GM06990 (cell line): ENCODE data around the gene SLC29A3.

Experiments
- DNase-seq: peaks from one replicate; pipeline ENCODE4 v3.0.0-alpha.2; 2011; ENCODE audit not compliant: insufficient read length; ENCODE audit errors: extremely low read depth
- H3K27me3 ChIP-seq: replicated peaks from 2 replicates; pipeline ENCODE4 v1.6.0; 2011; ENCODE audit warnings: low read length; ENCODE audit not compliant: control insufficient read depth, insufficient read depth
- H3K36me3 ChIP-seq: 2 replicates; pipeline ENCODE4 v1.5.1; 2011; ENCODE audit warnings: low read length; ENCODE audit not compliant: control insufficient read depth, insufficient read depth
- H3K4me3 ChIP-seq: replicated peaks from 2 replicates; pipeline ENCODE4 v1.5.1; 2011; ENCODE audit warnings: low read depth, mild to moderate bottlenecking, control low read depth, low read length
- CTCF ChIP-seq: IDR thresholded peaks from 2 replicates; pipeline ENCODE4 v1.5.1; 2011; ENCODE audit warnings: low read length, control low read depth, mild to moderate bottlenecking, inconsistent platforms; ENCODE audit not compliant: insufficient read depth, poor library complexity, severe bottlenecking

SLC29A3 gene

GRCh38 chr10:71382028-71382427 lies 63.0 kb downstream of the SLC29A3 start:
- no peak for TF ChIP-seq CTCF
- Histone ChIP-seq H3K4me3 (no peak overlapping the region), H3K27me3 (no peaks in the 10 kb centered on the region), H3K36me3 (no peaks in the 10 kb centered on the region)
- DNase-seq = no peak

GRCh38 chr10:71382757-71383156 lies 63.7 kb downstream of the SLC29A3 start:
- H3K27me3 ChIP-seq = no peaks in the 10 kb centered on the region
- no peak for TF ChIP-seq CTCF
- no peak overlapping the region for H3K4me3 ChIP-seq
- no peaks in the 10 kb centered on the region for H3K36me3 ChIP-seq
- DNase-seq = no peak

GRCh38 chr10:71383972-71384687 lies 65.1 kb downstream of the SLC29A3 start:
- DNase-seq = peak; percentile 72
- H3K27me3 ChIP-seq = no peaks in the 10 kb centered on the region; the same call in 1 of the 2 replicates
- no peak overlapping the region for H3K4me3 ChIP-seq
- H3K36me3 ChIP-seq = no peaks in the 10 kb centered on the region
- peak; percentile 98 for TF ChIP-seq CTCF

GRCh38 chr10:71388171-71388570 lies 69.1 kb downstream of the SLC29A3 start:
- no peak overlapping the region for H3K4me3 ChIP-seq
- H3K36me3 ChIP-seq = no peaks in the 10 kb centered on the region
- DNase-seq = no peak
- H3K27me3 ChIP-seq = peaks cover 3% of the 10 kb centered on the region
- TF ChIP-seq CTCF = no peak

GRCh38 chr10:71388583-71389310 lies 69.7 kb downstream of the SLC29A3 start:
- TF ChIP-seq CTCF = no peak
- peaks cover 3% of the 10 kb centered on the region for H3K27me3 ChIP-seq
- H3K36me3 ChIP-seq = no peaks in the 10 kb centered on the region
- DNase-seq = no peak
- no peak overlapping the region for H3K4me3 ChIP-seq
